Ovary (tissue), 3 donors: ENCODE measurements around the gene TMPRSS7.

Source experiments
- CTCF ChIP-seq, 3 donors: fragments of 450-650 bp in 2 of 3; fragments of 200-600 bp in 1 of 3; IDR thresholded peaks; one replicate each; pipeline versions ENCODE4 v1.5.1 to v1.8.0; 2016 to 2022; ENCODE audit warnings: antibody characterized with exemption in 3 of 3, mild to moderate bottlenecking in 1 of 3
- EP300 ChIP-seq: sonication (generic); formaldehyde crosslinking; IDR thresholded peaks from one replicate; pipeline ENCODE4 v1.6.1; 2017; ENCODE audit warnings: antibody characterized with exemption
- POLR2A ChIP-seq: fragments of 450-650 bp; IDR thresholded peaks from one replicate; pipeline ENCODE4 v1.6.1; 2017; ENCODE audit warnings: antibody characterized with exemption, mild to moderate bottlenecking, moderate library complexity
- donor health status: DM: no; HTN: no; CAD: no.

GRCh38 chr3:112059497-112059896 lies 25.0 kb downstream of the TMPRSS7 start:
- TF ChIP-seq CTCF (IDR thresholded peaks at IDR 0.05), result no peak
- no peak for TF ChIP-seq EP300
- no peak for TF ChIP-seq POLR2A
